ENCODE results near the gene ACTR1A.

- TF ChIP-seq CTCF (optimal IDR thresholded peaks at IDR 0.05 in 1 of 3, IDR thresholded peaks at IDR 0.05 in 1 of 3, conservative IDR thresholded peaks at IDR 0.05 in 1 of 3; ENCODE audit: extremely low read depth in 1 of 3, insufficient read depth in 2 of 3, low read length in 3 of 3) (peak in 1 of 3 experiments; percentile 21), EZH2 (IDR thresholded peaks at IDR 0.05; ENCODE audit: low read length) (no peak)
Observed at GRCh38 chr10:102431452-102432124, 70.9 kb downstream of the ACTR1A start.

Measured in keratinocyte (primary cell).